NT2/D1 (cell line): ENCODE results near the gene MT2A.

ENCODE experiments used
- SUZ12 ChIP-seq: IDR thresholded peaks from 2 replicates; pipeline ENCODE4 v1.6.1; 2011; ENCODE audit not compliant: insufficient read length, insufficient read depth; ENCODE audit errors: extremely low read depth
- YY1 ChIP-seq: IDR thresholded peaks from 2 replicates; pipeline ENCODE4 v1.6.1; 2011; ENCODE audit not compliant: insufficient read length, insufficient read depth
- ZNF274 ChIP-seq: IDR thresholded peaks from 2 replicates; pipeline ENCODE4 v1.6.1; 2011; ENCODE audit warnings: mild to moderate bottlenecking, low read depth, low read length

GRCh38 chr16:56634715-56635440, 26.5 kb downstream of the MT2A start:
- TF ChIP-seq YY1 (no peak), ZNF274 (no peak), SUZ12 (no peak)
